HuH-7.5 (cell line): Measurements from ENCODE around the gene ITPRIPL2.

Experiments used
- DNase-seq: peaks from one replicate; pipeline ENCODE4 v3.0.0; 2011; ENCODE audit warnings: low spot score

Gene ITPRIPL2

GRCh38 chr16:19113577-19114358, at the start of gene ITPRIPL2:
ITPRIPL2 (plus strand) TSS chr16:19113964; CDS start chr16:19114462, 498 bp downstream.
- DNase-seq = peak; percentile 77

GRCh38 chr16:19066988-19067348, 46.8 kb upstream of the ITPRIPL2 start:
- DNase-seq = no peak

- peak; percentile 84 for DNase-seq
Measured at GRCh38 chr16:19067349-19068236, 46.2 kb upstream of the ITPRIPL2 start, which contains the start of gene COQ7. COQ7 (plus strand) TSS chr16:19067614; CDS start chr16:19067665, 51 bp downstream.

DNA sequence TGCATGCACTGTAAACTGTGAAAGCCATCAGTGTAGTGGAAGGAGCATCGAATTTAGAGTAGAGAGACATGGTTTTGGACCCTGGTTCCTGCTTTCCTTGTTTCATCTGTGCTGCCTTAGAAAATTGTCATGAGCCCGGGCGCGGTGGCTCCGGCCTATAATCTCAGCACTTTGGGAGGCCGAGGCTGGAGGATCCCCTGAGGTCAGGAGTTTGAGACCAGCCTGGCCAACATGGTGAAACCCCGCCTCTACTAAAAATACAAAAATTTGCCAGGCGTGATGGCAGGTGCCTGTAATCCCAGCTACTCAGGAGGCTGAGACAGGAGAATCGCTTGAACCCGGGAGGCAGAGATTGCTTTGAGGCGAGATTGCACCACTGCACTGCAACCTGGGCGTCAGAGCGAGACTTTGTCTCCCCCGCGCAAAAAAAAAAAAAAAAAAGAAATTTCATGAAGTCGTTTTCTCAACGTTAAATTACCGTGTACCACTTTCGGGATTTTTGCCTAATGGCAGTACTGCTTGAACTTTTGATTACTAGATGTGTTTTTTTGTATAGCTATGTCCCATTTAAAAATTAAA, 45.4 kb upstream of the ITPRIPL2 start:
- no peak for DNase-seq

- DNase-seq = peak; percentile 27
Measured at GRCh38 chr16:19071811-19072777, 41.7 kb upstream of the ITPRIPL2 start.

DNA sequence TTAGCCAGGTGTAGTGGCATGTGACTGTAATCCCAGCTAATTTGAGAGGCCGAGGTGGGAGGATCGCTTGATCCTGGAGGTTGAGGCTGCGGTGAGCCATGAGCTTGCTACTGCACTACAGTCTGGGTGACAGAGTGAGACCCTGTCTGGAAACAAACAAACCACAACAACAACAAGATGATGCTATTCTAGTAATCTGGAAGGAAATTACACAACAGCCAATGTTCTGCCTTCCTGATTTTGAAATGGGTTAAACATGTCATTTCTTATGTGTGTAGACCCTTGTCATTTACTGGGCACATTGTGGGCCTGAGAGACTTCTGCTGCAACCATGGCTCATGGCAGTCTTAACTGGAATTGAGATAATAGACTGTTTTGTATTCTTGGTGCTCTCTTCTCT, 40.4 kb upstream of the ITPRIPL2 start:
- no peak for DNase-seq

GRCh38 chr16:19073863-19074262, 39.9 kb upstream of the ITPRIPL2 start:
- DNase-seq = no peak

GRCh38 chr16:19075511-19075910, 38.3 kb upstream of the ITPRIPL2 start:
- no peak for DNase-seq

DNA sequence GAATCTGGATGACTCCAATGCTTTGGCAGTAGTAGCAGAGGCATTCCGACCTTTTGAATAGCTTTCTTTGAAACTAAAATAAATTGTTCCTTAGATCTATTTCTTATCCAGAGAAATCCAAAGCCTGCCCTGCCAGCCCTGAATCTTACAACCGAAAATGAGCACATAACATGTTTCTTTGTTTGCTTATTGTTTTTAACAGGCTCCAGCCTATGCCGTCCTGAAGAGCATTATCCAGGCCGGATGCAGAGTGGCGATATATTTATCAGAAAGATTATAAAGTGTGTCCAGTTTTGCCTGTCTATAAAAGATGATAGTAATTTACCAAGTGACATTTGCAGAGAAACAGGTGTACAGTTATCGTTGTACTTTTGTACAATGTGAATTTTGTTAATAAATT, 35.9 kb upstream of the ITPRIPL2 start:
- DNase-seq = no peak

GRCh38 chr16:19083670-19084069, 30.1 kb upstream of the ITPRIPL2 start:
- no peak for DNase-seq

DNA sequence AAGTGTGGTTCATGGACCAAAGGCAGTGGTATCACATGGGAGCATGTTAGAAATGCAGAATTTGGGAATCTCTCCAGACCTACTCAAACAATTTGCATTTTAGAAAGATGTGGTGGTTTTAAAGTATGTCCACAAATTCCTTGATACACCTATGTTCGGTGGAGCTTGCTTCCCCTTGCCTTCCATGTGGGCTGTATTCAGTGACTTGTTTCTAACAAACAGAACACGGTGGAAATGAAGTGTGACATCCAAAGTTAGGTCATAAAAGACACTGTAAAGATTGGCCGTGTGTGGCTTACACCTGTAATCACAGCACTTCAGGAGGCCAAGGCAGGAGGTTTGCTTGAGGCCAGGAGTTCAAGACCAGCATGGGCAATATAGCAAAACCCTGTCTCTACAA, 29.6 kb upstream of the ITPRIPL2 start:
- DNase-seq = no peak

DNA sequence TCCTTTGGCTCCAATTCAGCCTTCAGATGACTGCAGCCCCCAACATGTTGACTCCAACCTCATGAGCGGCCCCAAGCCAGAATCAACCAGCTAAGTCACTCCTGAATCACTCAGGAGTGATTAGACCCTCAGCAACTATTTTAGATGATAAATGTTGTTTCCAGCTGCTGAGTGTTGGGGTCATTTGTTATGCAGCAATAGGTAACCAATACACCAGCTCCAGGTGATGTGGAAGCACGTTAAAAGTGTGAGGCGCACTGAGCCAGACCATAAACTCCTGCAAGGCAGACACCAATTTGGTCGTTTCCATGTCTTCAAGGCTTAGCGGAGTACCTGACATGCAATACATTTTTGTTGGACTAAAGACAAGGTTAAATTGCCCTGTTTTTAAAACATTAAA, 28.9 kb upstream of the ITPRIPL2 start:
- no peak for DNase-seq

DNA sequence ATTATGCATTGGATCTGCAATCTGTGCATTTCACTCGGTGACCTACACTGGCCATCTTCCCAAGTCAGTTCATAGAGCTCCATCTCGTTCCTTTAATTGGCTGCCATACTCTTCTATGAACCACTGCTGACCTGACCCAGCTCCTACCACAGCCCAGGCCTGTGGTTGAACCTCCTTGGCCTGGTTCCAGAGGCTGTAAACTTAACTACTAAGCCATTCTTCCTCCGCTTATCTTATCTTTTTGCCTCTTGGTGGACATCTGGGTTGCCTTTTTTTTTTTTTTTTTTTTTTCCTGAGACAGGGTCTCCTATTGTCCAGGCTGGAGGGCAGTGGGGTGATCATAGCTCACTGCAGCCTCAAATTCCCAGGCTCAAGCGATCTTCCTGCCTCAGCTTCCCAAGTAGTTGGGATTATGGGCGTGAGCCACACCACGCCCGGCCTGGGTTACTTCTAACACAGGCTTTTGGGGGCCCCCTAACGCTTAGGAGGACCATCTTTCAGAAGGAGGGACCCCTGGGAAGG, 28.0 kb upstream of the ITPRIPL2 start:
- DNase-seq = no peak

DNA sequence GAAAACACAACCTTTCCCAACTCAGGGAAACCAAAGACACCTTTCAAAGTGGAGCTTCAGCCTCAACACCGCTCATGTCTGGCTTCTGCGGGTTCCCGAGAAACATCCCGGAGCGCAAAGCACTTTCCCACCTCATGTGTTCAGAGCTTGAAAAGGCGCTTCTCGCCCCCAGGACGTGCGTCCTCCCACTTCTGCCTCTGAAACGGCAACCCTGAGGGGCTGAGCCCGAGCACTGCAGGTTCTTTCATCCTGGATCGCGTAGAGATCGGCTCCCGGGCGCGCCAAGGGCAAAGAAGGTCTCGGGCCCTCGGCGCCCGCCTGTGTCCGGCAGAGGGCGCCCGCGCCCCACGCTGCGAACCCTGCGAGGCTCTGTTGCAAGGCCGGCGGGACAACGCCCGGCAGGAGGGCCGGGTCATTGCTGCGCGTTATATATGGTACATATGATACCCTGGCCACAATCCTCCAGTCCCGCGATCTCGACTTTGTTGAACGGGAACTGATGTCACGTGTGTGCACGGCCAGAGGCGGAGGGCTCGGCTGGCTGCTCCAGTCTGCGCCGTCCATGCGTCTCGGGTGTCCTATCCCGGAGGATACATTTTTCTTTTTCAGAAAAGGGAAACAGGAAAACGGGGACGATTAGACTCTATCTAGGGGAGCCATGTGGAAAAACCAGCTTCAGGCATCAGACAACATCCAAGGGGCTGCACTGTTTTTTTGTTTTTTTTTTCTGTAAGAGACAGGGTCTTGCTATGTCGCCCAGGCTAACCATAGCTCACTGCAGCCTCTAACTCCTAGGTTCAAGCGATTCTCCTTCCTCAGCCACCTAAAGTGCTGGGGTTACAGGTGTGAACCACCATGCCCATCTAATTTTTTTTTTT, 27.2 kb upstream of the ITPRIPL2 start:
- DNase-seq = peak; percentile 60

- DNase-seq = no peak
Measured at GRCh38 chr16:19088341-19088916, 25.3 kb upstream of the ITPRIPL2 start.

DNA sequence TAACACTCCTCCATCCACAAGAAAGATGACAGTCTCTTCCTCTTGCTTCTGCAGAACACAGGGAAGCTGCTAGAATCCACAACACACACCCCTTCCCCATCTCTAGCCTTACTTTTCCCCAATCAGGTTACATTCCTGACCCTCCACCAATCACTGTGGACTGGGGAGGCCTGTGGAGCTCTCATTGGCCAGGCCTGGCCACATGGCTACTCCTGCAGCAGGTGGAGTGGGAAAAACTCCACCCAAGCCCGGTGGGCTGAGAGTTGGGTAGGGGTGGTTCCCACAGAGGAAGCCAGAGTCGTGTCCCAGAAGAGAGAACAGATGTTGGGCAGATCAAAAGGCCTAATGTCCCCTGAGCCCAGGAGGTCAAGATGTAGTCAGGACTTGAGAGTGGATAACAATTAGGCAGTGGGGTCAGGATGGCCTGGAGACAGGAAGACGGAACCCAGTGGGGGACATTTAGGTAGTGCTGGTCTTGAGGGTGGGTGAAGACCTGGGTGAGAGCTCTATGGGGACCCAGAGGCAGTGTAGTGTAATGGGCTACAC, 24.3 kb upstream of the ITPRIPL2 start:
- DNase-seq = no peak

DNA sequence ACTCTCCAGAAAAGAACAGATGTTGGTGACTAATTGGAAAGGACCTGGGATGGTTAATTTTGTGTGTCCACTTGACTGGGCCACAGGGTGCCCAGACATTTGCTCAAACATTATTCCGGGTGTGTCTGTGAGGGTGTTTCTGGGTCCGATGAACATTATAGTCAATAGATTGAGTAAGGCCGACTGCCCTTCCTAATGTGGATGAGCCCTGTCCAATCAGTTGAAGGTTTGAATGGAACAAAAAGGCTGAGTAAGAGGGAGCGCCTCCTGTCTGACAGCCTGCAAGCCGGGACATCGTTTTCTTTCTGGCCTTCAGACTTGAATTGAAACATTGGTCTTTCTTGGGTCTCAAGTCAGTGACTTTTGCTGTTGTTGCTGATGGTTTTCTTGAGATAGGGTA, 22.8 kb upstream of the ITPRIPL2 start:
- no peak for DNase-seq

DNA sequence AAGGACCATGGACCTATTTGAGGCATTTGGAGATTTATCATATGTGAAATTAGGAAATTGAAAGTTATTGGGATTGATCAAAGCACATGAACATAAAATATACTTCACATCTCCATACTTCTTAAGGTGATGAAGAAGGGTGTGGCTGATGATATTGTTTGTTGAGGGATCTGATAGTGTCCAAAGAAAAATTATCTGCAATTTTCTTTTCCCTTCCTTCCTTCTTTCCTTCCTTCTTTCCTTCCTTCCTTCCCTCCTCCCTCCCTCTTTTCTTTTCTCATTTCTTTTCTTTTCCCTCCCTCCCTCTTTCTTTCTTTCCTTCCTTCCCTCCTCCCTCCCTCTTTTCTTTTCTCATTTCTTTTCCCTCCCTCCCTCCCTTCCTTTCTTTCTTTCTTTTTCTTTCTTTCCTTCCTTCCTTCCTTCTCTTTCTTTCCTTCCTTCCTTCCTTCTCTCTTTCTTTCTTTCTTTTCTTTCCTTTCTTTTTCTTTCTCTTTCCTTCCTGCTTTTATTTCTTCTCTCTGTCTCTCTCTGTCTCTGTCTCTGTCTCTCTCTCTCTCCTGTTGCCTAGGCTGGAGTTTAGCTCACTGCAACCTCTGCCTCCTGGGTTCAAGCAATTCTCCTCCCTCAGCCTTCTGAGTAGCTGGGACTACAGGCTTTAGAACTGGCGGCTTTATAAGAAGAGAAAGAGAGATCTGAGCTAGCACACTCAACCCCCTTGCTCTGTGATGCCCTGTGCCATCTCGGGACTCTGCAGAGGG, 20.9 kb upstream of the ITPRIPL2 start:
- DNase-seq = no peak
